ENCODE data around the gene MATN1.

Gene MATN1

DNA sequence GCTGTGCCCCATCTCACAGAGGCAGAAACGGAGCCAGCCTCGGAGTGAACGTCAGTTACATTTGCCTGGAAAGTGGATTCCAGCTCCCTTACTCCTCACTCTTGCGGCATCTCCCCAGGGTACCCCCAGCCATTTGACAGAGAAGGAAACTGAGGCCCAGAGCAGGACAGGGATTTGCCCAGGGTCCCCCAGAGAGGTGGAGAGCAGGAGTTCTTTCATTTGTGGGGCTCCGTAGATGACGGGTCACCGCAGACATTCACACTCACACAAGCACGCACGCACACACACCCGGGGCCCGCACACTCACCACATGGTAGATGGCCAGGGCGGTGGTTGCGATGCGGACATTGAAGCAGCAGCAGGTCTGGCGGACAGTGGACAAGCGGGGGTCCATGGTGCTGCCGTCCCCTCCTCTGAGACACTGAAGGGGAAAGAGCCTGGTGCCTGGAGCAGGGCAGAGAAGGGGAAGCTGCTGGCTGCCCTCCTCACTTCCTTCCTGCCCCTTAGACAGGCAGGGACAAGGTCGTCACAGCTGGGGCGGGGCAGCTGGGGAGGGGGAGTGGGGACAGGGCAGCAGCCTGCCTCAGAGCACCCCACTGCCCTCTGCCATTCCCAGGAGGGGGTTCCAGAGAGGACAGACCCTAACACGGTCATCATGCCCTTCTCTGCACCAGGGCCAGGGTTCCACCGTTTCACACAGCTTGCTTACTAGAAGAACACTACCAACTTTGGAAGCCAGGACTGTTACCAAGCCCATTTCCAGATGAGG lies 34.2 kb upstream of the MATN1 start, which contains the start of gene LAPTM5:
Gene LAPTM5, minus strand, starts transcription at position 423 of the 769 bp plus-strand sequence. Its CDS starts 29 bp downstream, at position 394.
- H2AFZ ChIP-seq = no peak within 1 kb of the TSS
- peak within 1 kb of the TSS; percentile 44 for H3K27ac ChIP-seq
- peak within 1 kb of the TSS; percentile 12 for H3K4me3 ChIP-seq (ENCODE audit: low read depth, low read length)
- no peaks in the 10 kb centered on the region for H3K9me3 ChIP-seq (ENCODE audit: control insufficient read depth, low read length)
- TF ChIP-seq, protein P1, sequence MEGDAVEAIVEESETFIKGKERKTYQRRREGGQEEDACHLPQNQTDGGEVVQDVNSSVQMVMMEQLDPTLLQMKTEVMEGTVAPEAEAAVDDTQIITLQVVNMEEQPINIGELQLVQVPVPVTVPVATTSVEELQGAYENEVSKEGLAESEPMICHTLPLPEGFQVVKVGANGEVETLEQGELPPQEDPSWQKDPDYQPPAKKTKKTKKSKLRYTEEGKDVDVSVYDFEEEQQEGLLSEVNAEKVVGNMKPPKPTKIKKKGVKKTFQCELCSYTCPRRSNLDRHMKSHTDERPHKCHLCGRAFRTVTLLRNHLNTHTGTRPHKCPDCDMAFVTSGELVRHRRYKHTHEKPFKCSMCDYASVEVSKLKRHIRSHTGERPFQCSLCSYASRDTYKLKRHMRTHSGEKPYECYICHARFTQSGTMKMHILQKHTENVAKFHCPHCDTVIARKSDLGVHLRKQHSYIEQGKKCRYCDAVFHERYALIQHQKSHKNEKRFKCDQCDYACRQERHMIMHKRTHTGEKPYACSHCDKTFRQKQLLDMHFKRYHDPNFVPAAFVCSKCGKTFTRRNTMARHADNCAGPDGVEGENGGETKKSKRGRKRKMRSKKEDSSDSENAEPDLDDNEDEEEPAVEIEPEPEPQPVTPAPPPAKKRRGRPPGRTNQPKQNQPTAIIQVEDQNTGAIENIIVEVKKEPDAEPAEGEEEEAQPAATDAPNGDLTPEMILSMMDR (IDR thresholded peaks at IDR 0.05) = no peak
- H3K4me1 ChIP-seq = no peaks in the 10 kb centered on the region
- no peaks in the 10 kb centered on the region for H3K79me2 ChIP-seq
- no peaks in the 10 kb centered on the region for H3K27me3 ChIP-seq (ENCODE audit: control insufficient read depth, insufficient read depth, low read length)
- H3K9ac ChIP-seq = no peak within 1 kb of the TSS
- H3K4me2 ChIP-seq (ENCODE audit: low read length) = peak within 1 kb of the TSS; percentile 22
- H3K36me3 ChIP-seq (ENCODE audit: control insufficient read depth, insufficient read depth, low read length) = no peaks in the 10 kb centered on the region

- peak overlapping the region; percentile 22 for H3K4me2 ChIP-seq (ENCODE audit: low read length)
- no peak overlapping the region for H3K9ac ChIP-seq
- no peaks in the 10 kb centered on the region for H3K4me1 ChIP-seq
- no peak overlapping the region for H2AFZ ChIP-seq
- H3K36me3 ChIP-seq (ENCODE audit: control insufficient read depth, insufficient read depth, low read length) = no peaks in the 10 kb centered on the region
- TF ChIP-seq, protein P1 (IDR thresholded peaks at IDR 0.05) = no peak
- no peaks in the 10 kb centered on the region for H3K9me3 ChIP-seq (ENCODE audit: control insufficient read depth, low read length)
- H3K27ac ChIP-seq = peak overlapping the region; percentile 44
- no peaks in the 10 kb centered on the region for H3K27me3 ChIP-seq (ENCODE audit: control insufficient read depth, insufficient read depth, low read length)
- no peaks in the 10 kb centered on the region for H3K79me2 ChIP-seq
- H3K4me3 ChIP-seq (ENCODE audit: low read depth, low read length) = peak overlapping the region; percentile 12
Observed at GRCh38 chr1:30756545-30757351, 33.4 kb upstream of the MATN1 start.

- H3K4me2 ChIP-seq (ENCODE audit: low read length) = no peak overlapping the region
- no peak overlapping the region for H3K9ac ChIP-seq
- H3K4me1 ChIP-seq = no peaks in the 10 kb centered on the region
- H3K4me3 ChIP-seq (ENCODE audit: low read depth, low read length) = no peak overlapping the region
- H3K9me3 ChIP-seq (ENCODE audit: control insufficient read depth, low read length) = no peaks in the 10 kb centered on the region
- no peak overlapping the region for H2AFZ ChIP-seq
- H3K27me3 ChIP-seq (ENCODE audit: control insufficient read depth, insufficient read depth, low read length) = no peaks in the 10 kb centered on the region
- no peak overlapping the region for H3K27ac ChIP-seq
- no peaks in the 10 kb centered on the region for H3K36me3 ChIP-seq (ENCODE audit: control insufficient read depth, insufficient read depth, low read length)
- TF ChIP-seq, protein P1 (IDR thresholded peaks at IDR 0.05) = no peak
- no peaks in the 10 kb centered on the region for H3K79me2 ChIP-seq
Observed at GRCh38 chr1:30756206-30756544, 32.8 kb upstream of the MATN1 start.

- Histone ChIP-seq H3K79me2 (no peaks in the 10 kb centered on the region), H3K36me3 (ENCODE audit: control insufficient read depth, insufficient read depth, low read length) (no peaks in the 10 kb centered on the region), H3K9me3 (ENCODE audit: control insufficient read depth, low read length) (no peaks in the 10 kb centered on the region), H3K9ac (no peak overlapping the region), H3K4me1 (no peaks in the 10 kb centered on the region), H3K27ac (no peak overlapping the region), H2AFZ (no peak overlapping the region), H3K4me3 (ENCODE audit: low read depth, low read length) (no peak overlapping the region), H3K4me2 (ENCODE audit: low read length) (no peak overlapping the region), H3K27me3 (ENCODE audit: control insufficient read depth, insufficient read depth, low read length) (no peaks in the 10 kb centered on the region)
- TF ChIP-seq, protein P1 (IDR thresholded peaks at IDR 0.05) = no peak
Observed at GRCh38 chr1:30755746-30756145, 32.4 kb upstream of the MATN1 start.

All from parathyroid adenoma (tissue), 2 donors.